Right renal cortex interstitium (tissue), 3 donors: ENCODE measurements around the gene CHST11. TPM values are rescaled to one million over a fixed set of nuclear protein-coding genes. Genes with fewer than 3 reads are reported as not detected.
"Not testable (repeated sequence)": the region's sequence is repeated elsewhere in the genome, so short reads cannot be mapped to it uniquely, and the experiment has no call there.

Experiments used
- DNase-seq, 3 donors: peaks; one replicate each; pipeline ENCODE4 v3.0.0-alpha.2; 2013; ENCODE audit warnings: low read depth in 3 of 3, low spot score in 2 of 3
- polyA plus RNA-seq, 3 donors: library from polyadenylated mRNA; unstranded; fragments of 120-200 nt; gene quantifications; one replicate each; pipeline ENCODE4 v1.2.1, GENCODE V29; 2013; ENCODE audit not compliant: insufficient read length in 3 of 3

CHST11 gene
- polyA plus RNA-seq, 3 donors, result 7.3 to 8.6 (median 8.0) TPM

- DNase-seq, result no peak
Observed at GRCh38 chr12:104772336-104772735, 315.6 kb downstream of the CHST11 start.

- DNase-seq, result no peak
Observed at GRCh38 chr12:104775731-104776231, 319.0 kb downstream of the CHST11 start.

- no peak for DNase-seq
Observed at GRCh38 chr12:104779134-104779533, 322.4 kb downstream of the CHST11 start.

- DNase-seq, result no peak
Observed at GRCh38 chr12:104782296-104782695, 325.5 kb downstream of the CHST11 start.

- DNase-seq, result no peak
Observed at GRCh38 chr12:104784592-104784991, 327.8 kb downstream of the CHST11 start.

GRCh38 chr12:104785886-104786285, 329.1 kb downstream of the CHST11 start:
- DNase-seq, result no peak

GRCh38 chr12:104786352-104786751, 329.6 kb downstream of the CHST11 start:
- DNase-seq, result no peak

GRCh38 chr12:104788840-104789271, 332.1 kb downstream of the CHST11 start:
- no peak for DNase-seq

GRCh38 chr12:104790296-104791125, 333.8 kb downstream of the CHST11 start:
- peak in 1 of 3 donors; percentile 13 for DNase-seq

- no peak for DNase-seq
Observed at GRCh38 chr12:104792570-104792969, 335.8 kb downstream of the CHST11 start.

GRCh38 chr12:104793285-104793684, 336.5 kb downstream of the CHST11 start:
- DNase-seq, result no peak

GRCh38 chr12:104793968-104794367, 337.2 kb downstream of the CHST11 start:
- DNase-seq, result no peak

- DNase-seq, result no peak
Observed at GRCh38 chr12:104796475-104796862, 339.7 kb downstream of the CHST11 start.

GRCh38 chr12:104799458-104799857, 342.7 kb downstream of the CHST11 start:
- DNase-seq, result no peak

GRCh38 chr12:104801005-104801404, 344.3 kb downstream of the CHST11 start:
- DNase-seq, result no peak

- DNase-seq, result no peak
Observed at GRCh38 chr12:104801427-104801826, 344.7 kb downstream of the CHST11 start.

- DNase-seq, result no peak
Observed at GRCh38 chr12:104802208-104802607, 345.5 kb downstream of the CHST11 start.

- DNase-seq, result no peak
Observed at GRCh38 chr12:104805186-104805585, 348.4 kb downstream of the CHST11 start.

- DNase-seq, result not testable (repeated sequence)
Observed at GRCh38 chr12:104806194-104806593, 349.4 kb downstream of the CHST11 start.

GRCh38 chr12:104809251-104809650, 352.5 kb downstream of the CHST11 start:
- no peak for DNase-seq

- DNase-seq, result no peak
Observed at GRCh38 chr12:104809706-104810385, 353.1 kb downstream of the CHST11 start.
